Motor neuron (in vitro differentiated cells): ENCODE measurements around the gene PGAP3. TPM values are rescaled to one million over a fixed set of nuclear protein-coding genes. Genes with fewer than 3 reads are reported as not detected.

ENCODE experiments used
- ATAC-seq, 8 experiments: fragments of 200-7000 bp; cut with Tn5 transposase; replicated peaks in 6 of 8; 2 replicates each; pipeline ENCODE4 v1.8.0; 2021; ENCODE audit warnings: mild to moderate bottlenecking in 8 of 8, moderate library complexity in 8 of 8
- H3K27ac ChIP-seq, 2 donors: fragments of 250-450 bp; sonication (Bioruptor Pico); 2 replicates each; pipeline ENCODE4 v1.9.0; 2021; ENCODE audit warnings: antibody characterized with exemption in 2 of 2, mild to moderate bottlenecking in 2 of 2, moderate library complexity in 1 of 2
- H3K4me1 ChIP-seq, 2 donors: fragments of 250-450 bp; sonication (Bioruptor Pico); replicated peaks in 1 of 2; 2 replicates each; pipeline ENCODE4 v1.6.1; 2021; ENCODE audit warnings: antibody characterized with exemption in 2 of 2, mild to moderate bottlenecking in 2 of 2, moderate library complexity in 1 of 2
- H3K4me3 ChIP-seq, 5 donors: fragments of 250-450 bp; sonication (Bioruptor Pico); 2 replicates each; pipeline ENCODE4 v1.9.0; 2021; ENCODE audit warnings: antibody characterized with exemption in 5 of 5, mild to moderate bottlenecking in 5 of 5, moderate library complexity in 4 of 5
- WGBS, 10 experiments: fragments of 450-650 bp; shearing (Covaris generic); methylation state at CpG; one replicate each; pipeline ENCODE4 v1.0.0; 2022; 5-methylcytosine and 5-hydroxymethylcytosine counted together
- in situ Hi-C, 9 experiments: fragments of 400-800 bp; cut with MboI; loops; one replicate each; pipeline ENCODE4 v1.15.0; 2021; ENCODE audit warnings: low sequenced_read_pairs in 9 of 9, low pct_unique_long_range_greater_than_20kb in 2 of 9; ENCODE audit not compliant: unreplicated experiment in 9 of 9
- total RNA-seq, 8 experiments: library from RNA; unstranded; fragments of 300-600 nt; gene quantifications; 2 replicates each; pipeline versions ENCODE4 v1.2.3 to v1.2.4, GENCODE V29; 2022

The PGAP3 gene
- total RNA-seq, 8 experiments from 2014 or later = 4.6 to 16.6 (median 8.1) TPM

- ATAC-seq = peak in 4 of 8 experiments; percentile 3 to 9 (median 8)
These were observed 25.1 kb downstream of the PGAP3 start for GRCh38 chr17:39662551-39663339.

GRCh38 chr17:39661744-39662541 lies 25.9 kb downstream of the PGAP3 start:
- H3K4me3 ChIP-seq = no peak overlapping the region
- no peak for ATAC-seq
- in situ Hi-C loops = no loop called here
- H3K4me1 ChIP-seq = peaks cover 8 to 35% of the 10 kb centered on the region in 2 donors
- WGBS, 10 experiments = 40 to 80% (median 73%) methylated on average over 1 to 3 of the region's 8 CpGs; no CpG with 5 or more reads in 7 of the 10 experiments
- H3K27ac ChIP-seq = no peak overlapping the region

More at GRCh38 chr17:39662551-39663339, 25.1 kb downstream of the PGAP3 start:
- in situ Hi-C loops = no loop called here
- 70 to 100% methylated on average over 1 to 2 of the region's 22 CpGs; no CpG with 5 or more reads in 8 of the 10 experiments for WGBS, 10 experiments
- Histone ChIP-seq H3K4me3 (no peak overlapping the region), H3K27ac (peak overlapping the region in 1 of 2 donors; percentile 23), H3K4me1 (peaks cover 14 to 43% of the 10 kb centered on the region in 2 donors)

- 60 to 100% (median 93%) methylated on average over 2 to 11 of the region's 35 CpGs; no CpG with 5 or more reads in 5 of the 10 experiments for WGBS, 10 experiments
- Histone ChIP-seq H3K4me3 (no peak overlapping the region), H3K27ac (no peak overlapping the region), H3K4me1 (peaks cover 10 to 31% of the 10 kb centered on the region in 2 donors)
- no peak for ATAC-seq
- in situ Hi-C loops = no loop called here
These were observed 27.2 kb downstream of the PGAP3 start for GRCh38 chr17:39660397-39661385.

- H3K4me3 ChIP-seq = no peak overlapping the region
- no peak for ATAC-seq
- in situ Hi-C loops = no loop called here
- WGBS, 10 experiments = 85 to 100% (median 90%) methylated on average over 2 to 4 of the region's 5 CpGs; no CpG with 5 or more reads in 7 of the 10 experiments
- H3K4me1 ChIP-seq = peaks cover 10 to 24% of the 10 kb centered on the region in 2 donors
- H3K27ac ChIP-seq = no peak overlapping the region
These were observed 27.9 kb downstream of the PGAP3 start for GRCh38 chr17:39660011-39660360.

GRCh38 chr17:39659279-39660010 lies 28.4 kb downstream of the PGAP3 start:
- no peak overlapping the region for H3K4me3 ChIP-seq
- ATAC-seq = no peak
- WGBS, 10 experiments = 60 to 100% (median 91%) methylated on average over 1 to 6 of the region's 15 CpGs; no CpG with 5 or more reads in 3 of the 10 experiments
- H3K27ac ChIP-seq = no peak overlapping the region
- H3K4me1 ChIP-seq = peaks cover 10 to 23% of the 10 kb centered on the region in 2 donors
- in situ Hi-C loops = no loop called here

- 80 to 93% methylated on average over 1 to 2 of the region's 3 CpGs; no CpG with 5 or more reads in 8 of the 10 experiments for WGBS, 10 experiments
- no peak overlapping the region for H3K27ac ChIP-seq
- ATAC-seq = no peak
These were observed 29.1 kb downstream of the PGAP3 start for GRCh38 chr17:39658760-39659159.

GRCh38 chr17:39658346-39658745 lies 29.5 kb downstream of the PGAP3 start:
- no peak for ATAC-seq
- 88 to 100% (median 90%) methylated on average over 1 to 8 of the region's 11 CpGs; no CpG with 5 or more reads in 6 of the 10 experiments for WGBS, 10 experiments
- Histone ChIP-seq H3K27ac (no peak overlapping the region), H3K4me1 (peaks cover 8 to 25% of the 10 kb centered on the region in 2 donors), H3K4me3 (no peak overlapping the region)
- in situ Hi-C loops = no loop called here

More at GRCh38 chr17:39658760-39659159, 29.1 kb downstream of the PGAP3 start:
- Histone ChIP-seq H3K4me3 (no peak overlapping the region), H3K4me1 (peaks cover 9 to 25% of the 10 kb centered on the region in 2 donors)
- in situ Hi-C loops = no loop called here

- ATAC-seq = no peak
- Histone ChIP-seq H3K4me3 (no peak overlapping the region), H3K4me1 (peaks cover 21 to 45% of the 10 kb centered on the region in 2 donors), H3K27ac (no peak overlapping the region)
- WGBS, 10 experiments = 0 to 100% (median 80%) methylated on average over 1 to 2 of the region's 2 CpGs; no CpG with 5 or more reads in 3 of the 10 experiments
- in situ Hi-C loops = no loop called here
These were observed 32.8 kb downstream of the PGAP3 start for GRCh38 chr17:39655105-39655504.

GRCh38 chr17:39653662-39654331 lies 34.1 kb downstream of the PGAP3 start:
- peaks cover 21 to 45% of the 10 kb centered on the region in 2 donors for H3K4me1 ChIP-seq
- no peak overlapping the region for H3K4me3 ChIP-seq
- in situ Hi-C loops = no loop called here
- ATAC-seq = peak in 3 of 8 experiments; percentile 53 to 75 (median 72)
- WGBS, 10 experiments = 0 to 90% (median 43%) methylated on average over 1 to 6 of the region's 14 CpGs
- peak overlapping the region in 1 of 2 donors; percentile 87 for H3K27ac ChIP-seq

GRCh38 chr17:39653316-39653661 lies 34.6 kb downstream of the PGAP3 start:
- ATAC-seq = peak in 4 of 8 experiments; percentile 17 to 32 (median 23)
- H3K4me3 ChIP-seq = no peak overlapping the region
- peaks cover 21 to 45% of the 10 kb centered on the region in 2 donors for H3K4me1 ChIP-seq
- in situ Hi-C loops = no loop called here
- WGBS, 10 experiments = 0% methylated on average over 1 of the region's 12 CpGs; no CpG with 5 or more reads in 9 of the 10 experiments
- H3K27ac ChIP-seq = peak overlapping the region; percentile 69 to 87

- no peak overlapping the region for H3K4me3 ChIP-seq
- H3K4me1 ChIP-seq = peaks cover 21 to 45% of the 10 kb centered on the region in 2 donors
- WGBS, 10 experiments = 8 to 34% (median 24%) methylated on average over 1 to 5 of the region's 7 CpGs; no CpG with 5 or more reads in 4 of the 10 experiments
- in situ Hi-C loops = no loop called here
- ATAC-seq = peak; percentile 69 to 87 (median 84)
- H3K27ac ChIP-seq = peak overlapping the region; percentile 69 to 87
These were observed 35.1 kb downstream of the PGAP3 start for GRCh38 chr17:39652587-39653315.
